GM12878 (cell line): Measurements from ENCODE around the gene INSL3. TPM values are rescaled to one million over a fixed set of nuclear protein-coding genes. Genes with fewer than 3 reads are reported as not detected.

Source experiments
- ATAC-seq: fragments of 200-7000 bp; cut with Tn5 transposase; 3 replicates; pipeline ENCODE4 v1.9.1; 2020; ENCODE audit warnings: mild to moderate bottlenecking, moderate library complexity
- BruUV-seq: library from RNA; stranded (reverse); fragments of 400-500 nt; replicated peaks from 2 replicates; lab custom pipeline; 2021; lab: Mats Ljungman, UMichigan
- CTCF ChIA-PET: fragments of 300-600 bp; sonication (Branson Sonifier 250); formaldehyde crosslinking; extraction: SDS; loops from one replicate; lab custom pipeline; 2021; ENCODE audit warnings: inconsistent platforms; lab: Yijun Ruan, JAX
- POLR2A ChIA-PET: fragments of 350-600 bp; formaldehyde crosslinking; extraction: SDS; loops from one replicate; lab custom pipeline; 2021; ENCODE audit warnings: inconsistent platforms; lab: Charles Lee
- RAD21 ChIA-PET: fragments of 300-600 bp; sonication (Branson Sonifier 250); formaldehyde crosslinking; loops from one replicate; lab custom pipeline; 2023; ENCODE audit warnings: antibody characterized with exemption; ENCODE audit not compliant: unreplicated experiment; lab: Charles Lee
- SMC1A ChIA-PET: fragments of 300-600 bp; sonication (Branson Sonifier 250); formaldehyde crosslinking; loops from one replicate; lab custom pipeline; 2023; ENCODE audit not compliant: unreplicated experiment, uncharacterized antibody; lab: Charles Lee
- DNase-seq: peaks from one replicate; pipeline ENCODE4 v3.0.0-alpha.2; 2011; ENCODE audit warnings: low read depth, low spot score
- FAIRE-seq: peaks from 3 replicates; lab custom pipeline; 2011; peaks lifted over from hg19 to GRCh38; lab: Jason Lieb, UNC
- H2AFZ ChIP-seq: 2 replicates; pipeline ENCODE4 v1.6.0; 2011; ENCODE audit warnings: low read depth, low read length, control low read depth; ENCODE audit not compliant: control insufficient read depth
- H3K27ac ChIP-seq: 2 replicates; pipeline ENCODE4 v1.5.1; 2011; ENCODE audit warnings: control low read depth; ENCODE audit not compliant: control insufficient read depth, insufficient read depth
- H3K27me3 ChIP-seq, 2 experiments: replicated peaks in 1 of 2; 2 replicates each; pipeline versions ENCODE4 v1.6.0 to v1.6.1; 2011; ENCODE audit warnings: low read length in 1 of 2; ENCODE audit not compliant: control insufficient read depth in 2 of 2, insufficient read depth in 2 of 2
- H3K36me3 ChIP-seq, 2 experiments: 2 replicates each; pipeline ENCODE4 v1.5.1; 2011; ENCODE audit warnings: low read length in 1 of 2; ENCODE audit not compliant: control insufficient read depth in 2 of 2, insufficient read depth in 2 of 2
- H3K4me1 ChIP-seq: 2 replicates; pipeline ENCODE4 v1.6.1; 2011; ENCODE audit warnings: mild to moderate bottlenecking, low read length, moderate library complexity, mixed read lengths; ENCODE audit not compliant: control insufficient read depth, insufficient read depth
- H3K4me2 ChIP-seq: 2 replicates; pipeline ENCODE4 v1.6.0; 2011; ENCODE audit warnings: control low read depth; ENCODE audit not compliant: control insufficient read depth, insufficient read depth
- H3K4me3 ChIP-seq: fragments of 200-600 bp; sonication (generic); 2 replicates; pipeline ENCODE4 v1.5.1; 2016
- H3K79me2 ChIP-seq: 2 replicates; pipeline ENCODE4 v1.6.0; 2011; ENCODE audit warnings: low read length; ENCODE audit not compliant: control insufficient read depth, insufficient read depth
- H3K9ac ChIP-seq: 2 replicates; pipeline ENCODE4 v1.8.0; 2011; ENCODE audit warnings: low read length, control low read depth, mixed read lengths; ENCODE audit not compliant: control insufficient read depth, insufficient read depth
- H3K9me3 ChIP-seq: replicated peaks from 3 replicates; pipeline ENCODE4 v1.5.1; 2011; ENCODE audit warnings: mild to moderate bottlenecking, low read length; ENCODE audit not compliant: control insufficient read depth, insufficient read depth
- H4K20me1 ChIP-seq: 2 replicates; pipeline ENCODE4 v1.6.0; 2011; ENCODE audit not compliant: control insufficient read depth, insufficient read depth
- ASH2L ChIP-seq: fragments of 300-600, 200-600 bp; sonication (generic); IDR thresholded peaks from 2 replicates; pipeline ENCODE4 v1.6.1; 2017; ENCODE audit warnings: low read depth, mild to moderate bottlenecking, borderline replicate concordance
- CBFB ChIP-seq: IDR thresholded peaks from 2 replicates; pipeline ENCODE4 v1.6.1; 2016; ENCODE audit warnings: antibody characterized with exemption, low read depth
- FOS ChIP-seq: IDR thresholded peaks from 3 replicates; pipeline ENCODE4 v1.6.1; 2011; ENCODE audit warnings: borderline replicate concordance; ENCODE audit not compliant: insufficient read length; ENCODE audit errors: extremely low read depth
- IRF4 ChIP-seq: IDR thresholded peaks from 2 replicates; pipeline ENCODE4 v1.6.1; 2011; ENCODE audit warnings: low read depth, low read length
- JUNB ChIP-seq: IDR thresholded peaks from 2 replicates; pipeline ENCODE4 v1.6.1; 2016; ENCODE audit warnings: antibody characterized with exemption, mild to moderate bottlenecking
- KLF5 ChIP-seq: fragments of 450-650 bp; IDR thresholded peaks from 2 replicates; pipeline ENCODE4 v1.6.1; 2014; ENCODE audit warnings: mild to moderate bottlenecking; ENCODE audit not compliant: partially characterized antibody
- NBN ChIP-seq: fragments of 450-650 bp; IDR thresholded peaks from 2 replicates; pipeline ENCODE4 v1.6.1; 2016
- NFYA ChIP-seq: IDR thresholded peaks from 2 replicates; pipeline ENCODE4 v1.6.1; 2011; ENCODE audit warnings: low read depth, mild to moderate bottlenecking, low read length, improper control_type of control experiment, borderline replicate concordance
- PAX5 ChIP-seq: IDR thresholded peaks from 2 replicates; pipeline ENCODE4 v1.6.1; 2011; ENCODE audit warnings: low read depth, low read length, borderline replicate concordance
- RB1 ChIP-seq: fragments of 450-650 bp; formaldehyde crosslinking; IDR thresholded peaks from 2 replicates; pipeline ENCODE4 v1.6.1; 2017; ENCODE audit warnings: mild to moderate bottlenecking, borderline replicate concordance
- SREBF2 ChIP-seq: IDR thresholded peaks from 2 replicates; pipeline ENCODE4 v1.6.1; 2012; ENCODE audit warnings: mild to moderate bottlenecking, low read length
- SUZ12 ChIP-seq: fragments of 200-600 bp; sonication (generic); IDR thresholded peaks from one replicate; pipeline ENCODE4 v1.6.1; 2018; ENCODE audit warnings: antibody characterized with exemption, mild to moderate bottlenecking; ENCODE audit not compliant: unreplicated experiment
- TCF7 ChIP-seq: IDR thresholded peaks from 2 replicates; pipeline ENCODE4 v1.6.1; 2014; ENCODE audit warnings: antibody characterized with exemption, borderline replicate concordance
- YBX1 ChIP-seq: fragments of 450-650 bp; IDR thresholded peaks from 2 replicates; pipeline ENCODE4 v1.6.1; 2016; ENCODE audit warnings: antibody characterized with exemption
- WGBS: methylation state at CpG from one replicate; pipeline ENCODE4 v1.1.6; 2016; ENCODE audit warnings: low lambda C conversion rate; ENCODE audit not compliant: insufficient replicate concordance, insufficient coverage; ENCODE audit errors: missing lambda C conversion rate; 5-methylcytosine and 5-hydroxymethylcytosine counted together
- in situ Hi-C: fragments of 300-500 bp; cut with MboI; formaldehyde crosslinking; loops from 9 replicates; pipeline ENCODE4 v1.14.3; 2018; ENCODE audit warnings: mixed read lengths
- intact Hi-C: fragments of 100-400 bp; cut with micrococcal nuclease; formaldehyde crosslinking; loops from one replicate; pipeline ENCODE4 v1.14.2; 2022; ENCODE audit not compliant: unreplicated experiment
- polyA plus RNA-seq, 11 experiments: library from polyadenylated mRNA; depleted of rRNA in 4 of 11; unstranded in 6 of 11; stranded (reverse) in 5 of 11; fragments of >200 nt; fragmentation: Nextera tagmentation in 4 of 11; fragmentation: Illumina TruSeq in 1 of 11; extraction: Ambion mirVana in 4 of 11; extraction: Trizol in 1 of 11; gene quantifications; 1 replicate in 1 of 11; 2 replicates in 10 of 11; pipeline versions ENCODE4 v1.2.1 to v1.2.3, GENCODE V29; 2011 to 2016; ENCODE audit warnings: inconsistent platforms in 2 of 11, missing spikeins in 2 of 11, low read depth in 1 of 11
- total RNA-seq, 4 experiments: library from RNA; depleted of rRNA in 3 of 4; stranded (reverse); fragments of >200 nt in 3 of 4; fragmentation: Illumina TruSeq in 1 of 4; extraction: Trizol in 1 of 4; gene quantifications; 2 replicates each; pipeline versions ENCODE4 v1.2.1 to v1.2.3, GENCODE V29; 2013 to 2021

Gene INSL3
- total and polyA plus RNA-seq, 10 of the 15 experiments (the other 5 are each of a cell fraction or from before 2014, with no cell fraction given): 0.27 to 1.9 (median 0.70) TPM

GRCh38 chr19:17841371-17841809 is 20.1 kb upstream of the INSL3 start:
- no peak overlapping the region for H2AFZ ChIP-seq
- peaks cover 11% of the 10 kb centered on the region for H3K4me1 ChIP-seq
- no peak overlapping the region for H3K27ac ChIP-seq

GRCh38 chr19:17840019-17840418 is 18.7 kb upstream of the INSL3 start:
- no TSS peak for BruUV-seq
- Histone ChIP-seq H3K36me3 (peaks cover 9 to 18% of the 10 kb centered on the region in 2 experiments), H3K4me1 (peaks cover 2% of the 10 kb centered on the region; the same call in 1 of the 2 replicates), H3K27ac (no peak overlapping the region), H2AFZ (no peak overlapping the region), H3K9me3 (no peaks in the 10 kb centered on the region; the same call in 2 of the 3 replicates), H3K79me2 (peaks cover 7% of the 10 kb centered on the region), H3K4me3 (no peak overlapping the region), H3K9ac (no peak overlapping the region), H3K27me3 (no peaks in the 10 kb centered on the region), H4K20me1 (no peaks in the 10 kb centered on the region), H3K4me2 (no peak overlapping the region)
- ChIA-PET SMC1A (no interaction called here), POLR2A (no interaction called here), CTCF (interaction anchor here (0.5 kb wide), 1 partner anchor 19 kb away, joined by 3 read pairs; no protein-coding TSS in a partner anchor), RAD21 (no interaction called here)
- in situ Hi-C loops: no loop called here
- no peak for FAIRE-seq
- no peak for ATAC-seq
- no peak for TF ChIP-seq NBN
- TF ChIP-seq TCF7: no peak
- TF ChIP-seq SREBF2: no peak
- no peak for TF ChIP-seq PAX5
- TF ChIP-seq JUNB: no peak
- no peak for TF ChIP-seq RB1
- WGBS: 89% methylated on average over 6 of the region's 6 CpGs
- DNase-seq: no peak
- intact Hi-C loops: no loop called here

More at GRCh38 chr19:17841371-17841809, 20.1 kb upstream of the INSL3 start:
- no peak overlapping the region for H3K9ac ChIP-seq
- ChIA-PET RAD21 (no interaction called here), SMC1A (no interaction called here), POLR2A (no interaction called here), CTCF (no interaction called here)
- no peak for ATAC-seq
- TF ChIP-seq CBFB: no peak
- TF ChIP-seq NFYA: no peak
- TF ChIP-seq ASH2L: no peak
- no peak for TF ChIP-seq KLF5
- no peak for TF ChIP-seq TCF7
- TF ChIP-seq YBX1: no peak
- no peak for TF ChIP-seq SUZ12
- TF ChIP-seq FOS: no peak
- TF ChIP-seq IRF4: no peak
- no peak overlapping the region for H3K4me2 ChIP-seq
- WGBS: 93% methylated on average over 29 of the region's 30 CpGs
- H3K36me3 ChIP-seq: peaks cover 9 to 18% of the 10 kb centered on the region in 2 experiments
- intact Hi-C loops (no loop called here), in situ Hi-C loops (no loop called here)
- H3K9me3 ChIP-seq: no peaks in the 10 kb centered on the region; the same call in 2 of the 3 replicates
- no peak for DNase-seq
- no peaks in the 10 kb centered on the region for H3K27me3 ChIP-seq
- H3K4me3 ChIP-seq: no peak overlapping the region
- peaks cover 19% of the 10 kb centered on the region for H3K79me2 ChIP-seq
- no TSS peak for BruUV-seq
- FAIRE-seq: no peak
- no peaks in the 10 kb centered on the region for H4K20me1 ChIP-seq
